Nephron (organoid): ENCODE data around the gene FOXA2.

Experiments used
- H3K27ac Mint-ChIP-seq, 3 experiments: 2 replicates each; pipeline ENCODE4 v1.8.0; 2020; ENCODE audit warnings: mixed read lengths in 3 of 3, mild to moderate bottlenecking in 2 of 3, moderate library complexity in 1 of 3
- H3K27me3 Mint-ChIP-seq: 2 replicates; pipeline ENCODE4 v1.8.0; 2021; ENCODE audit warnings: low read depth, mild to moderate bottlenecking, moderate library complexity, mixed read lengths
- H3K36me3 Mint-ChIP-seq: 2 replicates; pipeline ENCODE4 v1.8.0; 2020; ENCODE audit warnings: low read depth, mixed read lengths
- H3K4me1 Mint-ChIP-seq: 2 replicates; pipeline ENCODE4 v1.8.0; 2020; ENCODE audit warnings: mixed read lengths
- H3K4me3 Mint-ChIP-seq, 3 experiments: 2 replicates each; pipeline ENCODE4 v1.8.0; 2020; ENCODE audit warnings: mild to moderate bottlenecking in 3 of 3, mixed read lengths in 3 of 3, moderate library complexity in 2 of 3
- H3K9me3 Mint-ChIP-seq: 2 replicates; pipeline ENCODE4 v1.8.0; 2020; ENCODE audit warnings: mixed read lengths
- TF ChIP-seq, protein P1 (sequence below), 3 experiments: fragments of 200-600 bp; sonication (generic); IDR thresholded peaks; one replicate each; pipeline ENCODE4 v1.5.0; 2021; ENCODE audit warnings: antibody characterized with exemption in 3 of 3; ENCODE audit not compliant: unreplicated experiment in 3 of 3

FOXA2 gene

GRCh38 chr20:22560817-22561216 is 23.6 kb downstream of the FOXA2 start:
- peaks cover 98% of the 10 kb centered on the region for H3K27me3 Mint-ChIP-seq
- TF ChIP-seq, protein P1, sequence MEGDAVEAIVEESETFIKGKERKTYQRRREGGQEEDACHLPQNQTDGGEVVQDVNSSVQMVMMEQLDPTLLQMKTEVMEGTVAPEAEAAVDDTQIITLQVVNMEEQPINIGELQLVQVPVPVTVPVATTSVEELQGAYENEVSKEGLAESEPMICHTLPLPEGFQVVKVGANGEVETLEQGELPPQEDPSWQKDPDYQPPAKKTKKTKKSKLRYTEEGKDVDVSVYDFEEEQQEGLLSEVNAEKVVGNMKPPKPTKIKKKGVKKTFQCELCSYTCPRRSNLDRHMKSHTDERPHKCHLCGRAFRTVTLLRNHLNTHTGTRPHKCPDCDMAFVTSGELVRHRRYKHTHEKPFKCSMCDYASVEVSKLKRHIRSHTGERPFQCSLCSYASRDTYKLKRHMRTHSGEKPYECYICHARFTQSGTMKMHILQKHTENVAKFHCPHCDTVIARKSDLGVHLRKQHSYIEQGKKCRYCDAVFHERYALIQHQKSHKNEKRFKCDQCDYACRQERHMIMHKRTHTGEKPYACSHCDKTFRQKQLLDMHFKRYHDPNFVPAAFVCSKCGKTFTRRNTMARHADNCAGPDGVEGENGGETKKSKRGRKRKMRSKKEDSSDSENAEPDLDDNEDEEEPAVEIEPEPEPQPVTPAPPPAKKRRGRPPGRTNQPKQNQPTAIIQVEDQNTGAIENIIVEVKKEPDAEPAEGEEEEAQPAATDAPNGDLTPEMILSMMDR (IDR thresholded peaks at IDR 0.05; ENCODE audit: unreplicated experiment in 3 of 3), result no peak
- no peak overlapping the region for H3K27ac Mint-ChIP-seq

DNA sequence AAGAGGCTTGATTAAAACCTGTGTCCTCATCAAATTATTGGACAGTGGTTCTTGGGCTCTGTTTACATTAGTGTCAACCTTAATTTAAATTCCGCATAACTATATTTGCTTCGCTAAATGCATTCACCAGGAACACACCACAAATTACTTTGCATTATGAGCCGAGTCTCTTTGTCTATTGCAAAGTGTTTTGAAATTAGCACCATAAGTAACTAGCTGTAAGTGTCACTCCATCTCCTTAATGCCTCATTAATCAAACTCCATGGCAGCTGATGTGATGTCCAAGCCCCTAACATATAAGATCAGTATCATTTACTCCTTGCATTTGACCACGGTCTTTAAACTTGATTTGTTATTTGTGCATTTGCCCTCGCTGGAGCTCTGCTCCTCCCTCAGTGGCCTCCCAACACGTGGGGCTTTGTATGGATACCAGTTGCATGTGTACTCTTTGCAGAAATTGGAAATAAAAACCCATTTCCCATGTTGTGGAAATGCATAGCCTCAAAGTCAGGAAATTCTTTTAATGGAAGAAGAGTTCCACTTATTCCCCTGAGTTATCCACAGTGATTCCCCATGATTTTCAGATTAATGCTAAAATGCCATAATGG is 24.6 kb downstream of the FOXA2 start:
- Mint-ChIP-seq H3K9me3 (peaks cover 5% of the 10 kb centered on the region), H3K27ac (no peak overlapping the region), H3K4me1 (peaks cover 4% of the 10 kb centered on the region), H3K27me3 (peaks cover 98% of the 10 kb centered on the region), H3K36me3 (no peaks in the 10 kb centered on the region), H3K4me3 (no peak overlapping the region)
- TF ChIP-seq, protein P1 (IDR thresholded peaks at IDR 0.05; ENCODE audit: unreplicated experiment in 3 of 3), result no peak

More at GRCh38 chr20:22560817-22561216, 23.6 kb downstream of the FOXA2 start:
- no peak overlapping the region for H3K4me3 Mint-ChIP-seq
- no peaks in the 10 kb centered on the region for H3K36me3 Mint-ChIP-seq
- peaks cover 2% of the 10 kb centered on the region for H3K4me1 Mint-ChIP-seq
- H3K9me3 Mint-ChIP-seq, result peaks cover 5% of the 10 kb centered on the region

DNA sequence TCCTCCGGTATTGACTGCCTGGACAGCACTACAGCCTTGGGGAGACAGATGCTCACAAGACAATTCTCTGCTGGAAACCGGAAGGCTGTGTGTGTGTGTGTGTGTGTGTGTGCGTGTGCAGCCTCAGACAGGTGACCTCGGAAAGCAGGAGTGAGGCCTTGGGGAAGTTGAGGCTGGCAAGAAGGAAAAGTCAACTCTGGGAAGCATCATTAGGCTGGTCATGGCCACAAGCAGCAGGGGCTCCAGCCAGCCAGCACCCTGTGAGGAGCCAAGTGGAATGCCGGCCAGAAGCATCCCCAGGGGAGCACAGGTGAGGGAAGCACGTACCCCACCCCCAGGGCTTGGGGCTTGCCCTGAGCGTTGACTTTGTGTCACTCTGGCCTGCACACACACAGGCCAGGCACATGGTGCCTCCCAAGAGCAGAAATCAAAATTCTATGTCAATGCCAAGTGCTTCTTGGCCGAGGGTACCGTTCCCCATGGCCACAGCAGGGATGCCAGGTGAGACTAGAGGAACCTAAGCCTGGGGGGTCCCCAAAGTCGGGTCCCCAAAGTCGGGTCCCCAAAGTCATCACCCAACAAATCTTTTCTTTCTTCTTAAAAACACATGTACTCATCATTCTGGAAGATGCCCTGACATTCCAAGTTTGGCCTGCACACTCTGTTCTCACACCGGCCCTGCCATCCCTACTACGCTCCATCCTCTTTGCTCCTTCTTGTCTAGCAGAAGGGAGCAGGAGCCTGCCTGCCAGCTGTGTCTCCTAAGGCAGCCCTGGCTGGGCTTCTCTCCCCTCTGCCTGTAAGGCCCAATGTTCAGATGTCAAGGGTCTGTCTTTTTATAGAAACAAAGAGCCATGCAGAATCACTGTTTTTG is 26.7 kb downstream of the FOXA2 start:
- TF ChIP-seq, protein P1 (IDR thresholded peaks at IDR 0.05; ENCODE audit: unreplicated experiment in 3 of 3), result no peak
- Mint-ChIP-seq H3K36me3 (no peaks in the 10 kb centered on the region), H3K27ac (no peak overlapping the region), H3K4me1 (peaks cover 4% of the 10 kb centered on the region), H3K4me3 (no peak overlapping the region), H3K27me3 (peaks cover 98% of the 10 kb centered on the region), H3K9me3 (peaks cover 14% of the 10 kb centered on the region)

DNA sequence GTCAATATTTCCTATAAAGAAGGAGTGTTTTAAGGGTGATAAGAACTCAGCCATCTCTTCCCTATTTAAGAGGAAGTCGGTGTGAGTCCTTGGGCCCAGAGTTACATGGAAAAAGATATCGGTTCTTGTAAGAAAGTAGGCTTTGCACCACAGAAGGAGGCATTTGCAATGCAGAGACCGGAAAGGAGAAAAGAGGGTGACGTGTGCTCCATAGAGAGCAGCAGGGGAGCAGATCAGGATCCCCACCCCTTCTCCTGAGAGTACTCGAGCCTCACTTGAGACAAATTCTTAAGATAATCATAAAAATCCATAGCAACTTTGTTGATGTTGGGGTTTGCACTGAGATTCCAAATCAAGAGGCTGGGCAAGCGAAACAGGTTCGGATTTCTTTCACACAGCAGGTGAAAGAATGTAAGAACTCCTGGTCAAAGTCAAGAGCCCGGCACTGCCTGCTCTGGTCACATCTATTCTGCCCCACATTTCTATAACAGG is 27.8 kb downstream of the FOXA2 start:
- peaks cover 91% of the 10 kb centered on the region for H3K27me3 Mint-ChIP-seq
- no peak overlapping the region for H3K27ac Mint-ChIP-seq
- TF ChIP-seq, protein P1 (IDR thresholded peaks at IDR 0.05; ENCODE audit: unreplicated experiment in 3 of 3), result no peak
- no peak overlapping the region for H3K4me3 Mint-ChIP-seq
- H3K36me3 Mint-ChIP-seq, result no peaks in the 10 kb centered on the region
- H3K9me3 Mint-ChIP-seq, result peaks cover 14% of the 10 kb centered on the region
- peaks cover 4% of the 10 kb centered on the region for H3K4me1 Mint-ChIP-seq

GRCh38 chr20:22555791-22556564 is 28.4 kb downstream of the FOXA2 start:
- H3K27ac Mint-ChIP-seq, result no peak overlapping the region
- no peak overlapping the region for H3K4me3 Mint-ChIP-seq
- H3K36me3 Mint-ChIP-seq, result no peaks in the 10 kb centered on the region
- peaks cover 4% of the 10 kb centered on the region for H3K4me1 Mint-ChIP-seq
- peaks cover 14% of the 10 kb centered on the region for H3K9me3 Mint-ChIP-seq
- H3K27me3 Mint-ChIP-seq, result peaks cover 90% of the 10 kb centered on the region
- TF ChIP-seq, protein P1 (IDR thresholded peaks at IDR 0.05; ENCODE audit: unreplicated experiment in 3 of 3), result no peak
